NCI-H69 (cell line): ENCODE measurements around the gene MAP3K12.
A peak's percentile ranks its signal among the peaks of the same experiment; 100 is the strongest.
"Not testable (repeated sequence)": the region's sequence is repeated elsewhere in the genome, so short reads cannot be mapped to it uniquely, and the experiment has no call there.

ENCODE experiments used
- DNase-seq: peaks from one replicate; lab custom pipeline; 2025; lab: John Stamatoyannopoulos, UW

The MAP3K12 gene, protein sequence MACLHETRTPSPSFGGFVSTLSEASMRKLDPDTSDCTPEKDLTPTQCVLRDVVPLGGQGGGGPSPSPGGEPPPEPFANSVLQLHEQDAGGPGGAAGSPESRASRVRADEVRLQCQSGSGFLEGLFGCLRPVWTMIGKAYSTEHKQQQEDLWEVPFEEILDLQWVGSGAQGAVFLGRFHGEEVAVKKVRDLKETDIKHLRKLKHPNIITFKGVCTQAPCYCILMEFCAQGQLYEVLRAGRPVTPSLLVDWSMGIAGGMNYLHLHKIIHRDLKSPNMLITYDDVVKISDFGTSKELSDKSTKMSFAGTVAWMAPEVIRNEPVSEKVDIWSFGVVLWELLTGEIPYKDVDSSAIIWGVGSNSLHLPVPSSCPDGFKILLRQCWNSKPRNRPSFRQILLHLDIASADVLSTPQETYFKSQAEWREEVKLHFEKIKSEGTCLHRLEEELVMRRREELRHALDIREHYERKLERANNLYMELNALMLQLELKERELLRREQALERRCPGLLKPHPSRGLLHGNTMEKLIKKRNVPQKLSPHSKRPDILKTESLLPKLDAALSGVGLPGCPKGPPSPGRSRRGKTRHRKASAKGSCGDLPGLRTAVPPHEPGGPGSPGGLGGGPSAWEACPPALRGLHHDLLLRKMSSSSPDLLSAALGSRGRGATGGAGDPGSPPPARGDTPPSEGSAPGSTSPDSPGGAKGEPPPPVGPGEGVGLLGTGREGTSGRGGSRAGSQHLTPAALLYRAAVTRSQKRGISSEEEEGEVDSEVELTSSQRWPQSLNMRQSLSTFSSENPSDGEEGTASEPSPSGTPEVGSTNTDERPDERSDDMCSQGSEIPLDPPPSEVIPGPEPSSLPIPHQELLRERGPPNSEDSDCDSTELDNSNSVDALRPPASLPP

DNA sequence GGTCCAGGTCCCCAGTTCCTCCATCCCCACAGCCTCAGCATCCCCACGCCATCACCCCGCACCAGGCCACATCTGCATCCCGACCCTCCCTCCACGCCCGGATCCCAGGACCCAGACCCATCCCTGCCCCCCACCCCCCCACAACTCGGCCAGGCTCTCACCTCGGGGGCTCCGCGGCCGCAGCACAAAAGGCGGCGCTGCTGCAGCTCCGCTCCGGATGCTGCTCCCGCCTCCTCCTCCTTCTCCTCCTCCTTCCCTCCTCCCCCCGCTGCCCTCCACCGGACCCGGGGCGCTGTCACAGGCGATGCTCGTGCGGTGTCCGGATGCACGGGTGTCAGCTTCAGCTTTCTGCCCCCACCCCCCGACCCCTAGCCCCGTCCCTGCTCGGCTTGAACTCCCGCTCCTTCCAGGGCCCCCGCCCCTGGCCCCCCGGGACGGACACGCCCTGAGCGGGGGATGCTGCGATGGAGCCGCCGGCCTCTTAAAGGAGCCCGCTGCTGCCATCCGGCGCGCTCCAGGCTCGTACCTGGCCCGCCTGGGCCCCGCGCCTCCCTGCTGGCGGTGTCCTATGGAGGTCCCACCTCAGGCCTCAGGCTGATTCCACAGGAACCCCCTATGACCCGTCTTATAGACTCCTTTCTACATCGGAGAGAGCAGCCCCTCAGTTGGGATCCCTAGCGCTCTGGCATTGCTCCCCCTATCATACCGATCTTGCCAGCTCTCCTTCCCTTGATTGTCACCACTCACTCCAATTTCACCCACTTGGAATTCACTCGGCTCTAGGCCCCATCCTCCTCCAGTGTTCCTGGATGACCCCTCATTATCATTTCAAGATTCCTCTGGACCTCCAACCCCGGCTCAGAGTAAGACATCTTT is at the start of gene MAP3K12:
Gene MAP3K12, minus strand, starts transcription at position 193 of the 876 bp plus-strand sequence. CDS start 12,067 bp downstream, outside the sequence.
- DNase-seq: peak; percentile 92

DNA sequence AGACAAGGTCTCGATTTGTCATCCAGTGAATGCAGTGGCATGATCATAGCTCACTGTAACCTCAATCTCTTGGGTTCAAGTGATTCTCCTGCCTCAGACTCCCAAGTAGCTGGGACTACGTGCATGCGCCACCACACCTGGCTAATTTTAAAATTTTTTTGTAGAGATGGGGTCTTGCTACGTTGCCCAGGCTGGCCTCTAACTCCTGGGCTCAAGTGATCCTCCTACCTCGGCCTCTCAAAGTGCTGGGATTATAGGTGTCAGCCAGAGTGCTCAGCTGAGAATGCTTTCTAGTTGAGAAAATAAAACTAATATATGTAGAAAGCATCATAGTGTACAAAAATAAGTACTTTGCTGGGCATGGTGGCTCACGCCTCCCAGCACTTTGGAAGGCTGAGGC is 49.1 kb upstream of the MAP3K12 start:
- DNase-seq: not testable (repeated sequence)

DNA sequence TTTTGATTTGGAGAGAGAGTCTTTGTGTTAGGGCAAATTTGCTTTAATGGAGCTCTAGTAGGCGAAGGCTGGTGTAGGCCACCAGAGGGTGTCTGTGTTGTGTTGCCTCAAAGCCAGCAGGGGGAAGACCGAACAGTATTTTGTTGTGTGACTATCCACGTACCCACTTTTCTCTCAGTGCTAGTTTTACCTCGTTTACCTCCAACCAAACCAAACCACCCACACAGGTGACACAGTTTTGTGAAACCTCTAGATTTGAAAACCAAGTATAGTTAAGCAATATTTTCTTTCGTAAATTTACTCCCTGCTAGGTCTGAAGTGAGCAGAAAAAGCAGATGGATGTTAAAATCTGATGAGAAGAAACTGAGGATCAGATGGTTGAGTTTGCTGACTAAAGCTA is 44.3 kb upstream of the MAP3K12 start:
- peak; percentile 71 for DNase-seq

DNA sequence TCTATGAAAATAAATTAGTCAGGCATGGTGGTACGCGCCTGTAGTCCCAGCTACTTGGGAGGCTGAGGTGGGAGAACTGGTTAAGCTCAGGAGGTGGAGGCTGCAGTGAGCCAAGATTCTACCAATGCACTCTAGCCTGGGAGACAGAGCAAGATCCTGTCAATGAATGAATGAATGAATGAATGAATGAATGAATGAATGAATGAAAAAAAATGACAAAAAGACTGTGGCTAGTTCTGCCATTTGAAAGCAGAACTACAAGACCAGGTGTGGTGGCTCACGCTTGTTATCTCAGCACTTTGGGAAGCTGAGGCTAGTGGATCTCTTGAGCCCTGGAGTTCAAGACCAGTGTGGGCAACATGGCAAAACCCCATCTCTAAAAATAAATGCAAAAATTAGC is 40.3 kb upstream of the MAP3K12 start:
- DNase-seq: no peak

DNA sequence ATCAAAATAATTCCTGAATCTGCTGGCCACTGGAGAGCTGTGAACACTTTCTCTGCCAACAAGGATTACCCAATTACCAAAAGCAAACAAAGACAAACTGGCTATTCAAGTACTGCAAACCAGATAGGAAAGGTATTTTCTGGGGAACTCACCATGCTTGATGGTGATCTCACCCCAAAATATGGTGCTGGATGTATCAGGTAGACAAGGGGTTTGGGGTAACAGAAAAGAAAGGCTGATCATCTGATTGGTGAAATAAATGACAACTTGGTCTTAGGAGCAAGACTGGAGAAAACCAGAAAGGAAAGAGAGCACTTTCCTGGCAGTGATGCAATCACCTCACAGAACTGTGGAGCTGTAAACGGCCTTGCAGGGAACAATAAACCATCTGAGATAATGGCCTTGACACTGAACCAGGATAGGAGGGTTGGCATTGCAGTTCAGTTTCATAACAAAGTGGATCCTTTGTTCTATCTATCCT is 39.0 kb upstream of the MAP3K12 start:
- DNase-seq: peak; percentile 87

DNA sequence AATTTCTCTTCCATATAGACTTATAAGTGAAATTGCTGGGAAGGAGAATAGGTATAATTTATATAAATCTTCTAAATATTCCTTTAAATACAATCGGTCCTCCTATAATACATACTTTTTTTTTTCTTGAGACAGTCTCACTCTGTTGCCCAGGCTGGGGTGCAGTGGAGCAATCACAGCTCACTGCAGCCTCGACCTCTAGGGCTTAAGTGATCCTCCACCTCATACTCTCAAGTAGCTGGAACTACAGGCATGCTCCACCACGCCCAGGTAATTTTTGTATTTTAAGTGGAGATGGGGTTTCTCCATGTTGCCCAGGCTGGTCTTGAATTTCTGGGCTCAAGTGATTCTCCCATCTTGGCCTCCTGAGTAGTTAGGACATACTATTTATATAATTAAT is 37.7 kb upstream of the MAP3K12 start:
- DNase-seq: no peak

DNA sequence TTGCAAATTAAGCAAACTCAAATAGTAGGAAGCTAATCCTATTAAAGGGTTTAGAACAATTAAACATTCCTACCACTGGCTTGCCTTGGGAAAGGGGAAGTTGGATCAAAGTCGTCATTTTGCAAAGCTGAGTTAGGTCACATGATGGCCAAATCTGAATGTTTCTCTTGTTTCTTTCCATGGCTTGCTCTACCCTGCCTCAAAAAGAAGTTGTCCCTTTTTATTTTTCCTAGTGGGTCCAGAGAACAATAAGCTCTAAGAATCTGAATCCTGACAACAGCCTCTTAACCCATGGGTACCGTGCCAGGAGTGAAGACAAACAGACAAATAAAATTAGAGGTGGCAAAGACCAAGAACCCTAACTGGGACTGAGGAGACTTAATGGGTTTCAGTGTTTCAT is 34.2 kb upstream of the MAP3K12 start:
- no peak for DNase-seq

DNA sequence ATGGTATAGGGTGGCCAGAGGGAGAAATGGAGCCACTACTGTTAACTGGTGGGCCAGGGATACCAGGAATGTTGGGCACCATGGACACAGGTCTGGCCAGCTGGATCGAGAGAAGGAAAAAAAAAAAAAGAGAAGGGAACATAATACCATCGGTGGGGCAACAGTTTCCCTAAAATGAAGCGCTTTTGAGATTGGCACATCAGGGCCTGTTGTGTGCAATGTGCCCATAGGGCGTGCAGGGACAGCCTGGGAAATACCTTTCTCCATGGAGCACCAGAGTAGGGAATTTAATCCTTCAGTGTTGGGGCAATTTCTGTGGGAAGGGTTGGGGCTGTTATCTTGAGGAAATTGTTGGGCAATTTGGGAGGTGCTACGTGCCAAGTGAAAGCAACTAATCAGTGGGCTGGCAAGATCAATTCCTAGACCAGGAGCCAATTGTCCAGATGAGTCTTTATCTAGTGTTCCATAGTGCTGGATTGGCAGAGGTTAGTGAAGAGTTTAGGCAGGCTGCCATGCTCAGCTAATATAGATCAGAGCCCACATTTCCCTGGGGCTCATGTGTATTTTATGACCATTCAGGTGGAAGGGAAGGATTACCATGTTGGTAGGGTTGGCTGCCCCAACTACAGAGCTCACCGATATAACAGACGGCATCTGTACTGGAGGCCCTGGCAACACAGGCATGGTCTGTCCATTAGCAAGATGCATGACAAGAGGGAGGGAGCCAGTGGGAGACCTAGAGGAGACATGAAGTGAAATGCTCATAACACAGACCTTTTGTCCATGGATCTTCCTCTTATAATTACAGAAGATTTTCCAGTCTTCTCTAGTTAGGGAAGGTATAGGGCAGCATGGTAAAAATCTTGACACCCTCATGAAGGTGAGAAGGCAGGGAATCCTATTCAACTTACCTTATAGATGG is 33.5 kb upstream of the MAP3K12 start:
- DNase-seq: peak; percentile 47

DNA sequence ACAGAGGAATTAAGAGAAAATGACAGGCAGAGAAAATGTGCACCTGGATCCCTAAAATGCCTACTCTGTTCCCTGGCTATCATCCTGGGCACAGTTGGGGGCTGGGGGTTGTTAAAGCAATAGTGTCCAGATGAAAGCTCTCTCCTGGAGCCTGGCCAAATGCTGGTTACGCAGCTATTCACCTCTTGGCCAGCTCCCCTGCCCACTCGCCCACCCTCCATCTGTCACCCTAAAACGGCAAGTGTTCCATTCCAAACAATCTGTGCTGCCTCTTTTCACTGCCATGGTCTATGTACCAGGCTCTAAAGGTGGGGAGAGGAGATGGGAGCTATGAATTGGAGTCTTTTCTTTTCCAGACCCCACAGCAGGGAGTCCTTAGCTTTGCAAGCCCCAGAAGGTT is 32.8 kb upstream of the MAP3K12 start:
- peak; percentile 99 for DNase-seq

DNA sequence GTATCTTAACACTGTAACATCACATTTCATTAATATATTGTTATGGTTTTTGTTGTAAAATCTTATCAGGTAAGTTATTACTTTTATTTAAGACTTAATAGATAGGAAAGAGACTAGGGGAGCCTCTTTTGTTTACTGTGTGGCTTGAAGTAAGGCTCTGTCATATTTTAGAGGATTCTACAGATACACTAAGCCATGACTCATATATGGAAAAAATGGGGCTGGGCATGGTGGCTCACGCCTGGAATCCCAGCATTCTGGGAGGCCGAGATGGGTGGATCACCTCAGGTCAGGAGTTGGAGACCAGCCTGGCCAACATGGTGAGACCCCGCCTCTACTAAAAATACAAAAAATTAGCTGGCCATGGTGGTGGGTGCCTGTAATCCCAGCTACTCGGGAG is 31.7 kb upstream of the MAP3K12 start:
- no peak for DNase-seq

DNA sequence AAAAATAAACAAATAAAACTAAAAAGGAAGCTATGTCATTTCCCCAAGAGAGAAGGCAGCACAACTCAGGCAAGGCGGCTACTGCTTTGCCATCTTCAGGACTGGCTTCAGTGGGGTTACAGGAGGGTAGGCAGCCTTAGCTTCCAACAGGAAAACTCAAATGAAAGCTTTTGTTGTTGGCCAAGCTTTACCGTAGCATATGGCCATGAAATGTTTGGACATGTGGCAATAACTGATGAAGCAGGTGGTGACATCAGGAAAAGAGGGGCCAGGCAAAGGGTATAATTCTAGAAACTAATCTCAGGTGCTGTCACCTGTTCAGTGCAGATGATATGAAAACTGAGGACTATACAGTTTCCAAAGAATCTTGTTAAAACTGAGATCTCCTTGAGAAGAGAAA is 30.8 kb upstream of the MAP3K12 start:
- peak; percentile 88 for DNase-seq

DNA sequence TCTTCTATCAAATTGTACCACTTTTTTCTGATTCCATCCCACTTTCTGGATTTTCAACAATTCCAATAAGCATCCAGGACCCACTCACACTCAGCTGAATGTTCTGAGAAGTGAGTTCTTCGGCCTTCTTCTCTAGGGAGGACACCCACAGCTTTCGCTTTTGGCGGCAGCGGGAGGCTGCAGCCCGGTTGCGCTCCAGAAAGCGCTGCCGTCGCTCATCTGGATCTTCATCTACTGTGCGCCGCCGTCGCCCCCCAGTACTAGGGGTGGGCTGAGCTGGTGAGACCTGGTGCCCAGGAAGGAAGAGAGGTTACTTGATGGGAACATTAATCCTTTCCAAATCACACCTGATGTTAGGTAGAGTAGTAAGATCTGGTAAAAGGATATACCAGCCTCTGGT is 25.2 kb upstream of the MAP3K12 start:
- no peak for DNase-seq

DNA sequence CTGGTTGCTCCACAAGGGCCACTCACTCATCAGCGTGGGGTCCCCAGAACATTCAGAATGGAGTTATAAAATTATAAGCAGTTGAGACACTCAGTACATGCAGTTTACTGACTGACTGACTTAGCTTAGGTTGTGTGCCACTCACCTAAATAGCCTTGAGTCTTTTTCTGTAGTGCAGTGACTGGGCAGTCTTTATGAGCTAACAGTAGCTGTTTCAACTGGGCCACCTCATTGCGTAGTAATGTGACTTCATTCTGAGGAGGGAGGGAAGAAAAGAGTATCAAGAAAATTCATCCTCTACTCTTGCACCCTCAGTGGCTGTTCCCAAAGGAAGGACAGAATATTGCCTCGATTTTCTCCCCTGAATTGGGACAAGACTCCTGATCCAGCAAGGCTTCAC is 23.9 kb upstream of the MAP3K12 start:
- no peak for DNase-seq

DNA sequence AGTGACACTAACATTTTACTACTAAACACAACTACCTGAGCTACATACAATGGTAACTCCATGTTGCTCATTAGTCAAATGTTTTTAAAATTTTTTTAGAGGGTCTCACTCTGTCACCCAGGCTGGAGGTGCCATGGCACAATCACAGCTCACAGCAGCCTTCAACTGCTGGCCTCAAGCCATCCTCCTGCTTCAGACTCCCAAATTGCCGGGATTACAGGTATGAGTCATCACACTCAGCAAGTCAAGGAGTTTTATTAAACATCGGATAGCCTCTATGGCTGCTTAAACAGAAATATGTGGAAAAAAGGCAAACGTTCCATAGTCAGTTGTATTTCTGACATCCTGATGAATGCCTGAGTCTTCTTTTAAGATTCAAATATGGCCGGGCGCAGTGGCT is 19.1 kb upstream of the MAP3K12 start:
- no peak for DNase-seq

DNA sequence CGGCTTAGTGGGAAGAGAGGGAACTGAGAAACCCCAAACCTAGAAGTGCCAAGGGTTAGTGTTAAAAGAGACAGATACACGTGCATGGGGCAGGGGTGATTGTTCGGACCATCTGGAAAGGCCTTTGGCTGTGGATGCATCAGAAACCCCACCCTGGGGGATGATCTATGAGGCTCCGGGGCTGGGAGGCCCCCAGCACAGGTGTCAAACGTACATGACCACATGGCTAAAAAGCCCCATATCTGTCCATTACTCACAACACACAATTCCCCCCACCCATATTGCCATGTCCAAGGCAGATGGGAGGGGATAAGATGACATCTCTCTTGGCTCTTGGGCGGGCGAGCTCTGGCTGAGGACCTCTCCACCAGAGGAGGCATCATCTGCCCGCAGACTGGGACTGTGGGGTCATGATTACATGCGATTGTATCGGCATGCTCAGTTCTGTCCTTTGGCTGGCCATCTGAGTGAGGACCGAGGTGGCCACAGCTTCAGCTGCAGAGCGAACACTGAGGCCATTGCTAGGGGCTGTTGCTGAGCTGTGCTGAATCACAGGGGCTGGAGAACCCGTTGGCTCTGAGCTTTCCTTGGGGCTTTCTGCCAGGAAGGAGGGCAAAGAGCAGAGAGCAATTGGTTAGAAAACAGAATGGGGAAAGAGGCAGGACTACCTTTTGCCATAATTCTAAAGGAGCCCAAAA is 17.6 kb upstream of the MAP3K12 start:
- no peak for DNase-seq

DNA sequence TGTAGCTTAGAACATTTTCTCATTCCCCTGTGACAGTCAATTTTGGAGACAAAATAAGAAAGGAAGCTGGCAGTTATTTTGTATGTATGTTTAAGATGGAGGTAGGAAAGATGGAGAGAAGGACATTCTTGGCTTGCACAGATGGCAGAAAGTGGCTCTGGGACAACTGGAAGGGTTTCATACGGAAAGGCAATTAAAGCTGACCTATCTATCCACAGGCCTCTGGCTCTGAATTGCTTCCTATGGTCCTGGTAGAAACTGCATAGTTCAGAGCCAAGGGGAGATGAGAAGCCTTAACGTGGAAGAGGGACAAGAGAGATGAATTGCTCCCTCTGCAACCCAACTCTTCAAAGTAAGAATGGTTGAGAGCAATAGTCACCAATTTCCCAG is 16.0 kb upstream of the MAP3K12 start:
- no peak for DNase-seq

DNA sequence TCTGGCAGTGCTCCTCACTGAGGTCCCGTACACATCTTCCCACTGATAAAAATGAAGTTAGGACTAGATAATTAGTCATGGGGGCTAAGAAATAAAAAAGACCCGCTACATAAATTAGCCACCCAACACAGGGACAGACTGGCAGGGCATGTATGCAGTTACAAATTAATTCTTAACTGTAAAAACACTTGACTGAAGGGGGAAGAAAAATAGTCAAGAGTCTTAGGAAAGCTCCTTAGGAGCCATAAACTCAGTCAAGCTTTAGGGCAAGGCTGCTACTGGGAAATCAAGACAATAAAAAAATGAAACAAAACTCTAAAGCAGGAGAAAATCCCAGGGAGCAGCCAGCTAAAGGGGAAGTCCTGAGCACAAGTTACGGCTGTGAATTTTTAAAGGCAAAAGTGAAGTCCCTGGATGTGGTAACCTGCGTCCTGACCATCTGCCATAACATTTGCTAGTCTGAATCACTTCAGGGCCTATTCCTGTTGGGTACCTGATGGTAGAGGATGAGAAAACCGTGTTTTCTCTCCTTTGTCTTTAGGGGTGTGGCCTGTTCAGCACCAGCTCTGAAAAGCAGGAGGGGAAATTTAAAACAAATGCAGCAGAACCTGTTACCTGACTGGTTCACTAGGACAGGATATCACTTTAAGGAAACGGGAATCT is 15.5 kb upstream of the MAP3K12 start:
- no peak for DNase-seq

DNA sequence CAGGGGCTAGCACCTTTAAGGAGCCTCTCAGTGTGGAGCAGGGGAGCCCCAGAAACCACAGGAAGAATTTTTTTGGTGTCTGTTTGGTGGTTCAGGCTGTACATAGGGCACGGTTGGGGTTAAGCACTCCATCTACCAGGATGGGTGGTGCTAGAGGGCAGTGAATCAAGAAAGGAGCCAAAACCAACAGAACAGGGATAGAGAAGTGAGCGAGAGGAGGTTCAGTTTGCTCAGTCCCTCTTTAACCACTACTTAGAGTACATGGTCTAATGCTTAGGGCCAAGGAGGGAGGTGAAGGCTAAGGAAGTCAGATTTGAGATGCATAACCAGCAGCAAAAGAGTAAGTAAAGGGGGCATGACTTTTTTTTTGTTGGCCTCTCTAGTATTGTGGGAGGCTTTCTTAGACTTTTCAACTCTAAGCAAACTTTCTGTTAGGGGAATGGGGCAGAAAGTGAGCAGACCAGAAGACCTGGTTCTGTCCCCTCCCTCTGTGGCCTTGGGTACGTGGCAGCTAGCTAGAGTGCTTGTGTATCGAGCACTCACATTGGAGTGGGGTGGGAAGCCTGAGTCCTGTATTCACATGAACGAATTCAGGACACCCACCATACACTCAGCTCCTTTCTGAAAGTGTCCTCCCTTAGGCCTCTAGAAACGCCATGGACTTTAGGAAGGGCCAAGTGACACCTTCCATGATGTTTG is 14.6 kb upstream of the MAP3K12 start:
- no peak for DNase-seq

DNA sequence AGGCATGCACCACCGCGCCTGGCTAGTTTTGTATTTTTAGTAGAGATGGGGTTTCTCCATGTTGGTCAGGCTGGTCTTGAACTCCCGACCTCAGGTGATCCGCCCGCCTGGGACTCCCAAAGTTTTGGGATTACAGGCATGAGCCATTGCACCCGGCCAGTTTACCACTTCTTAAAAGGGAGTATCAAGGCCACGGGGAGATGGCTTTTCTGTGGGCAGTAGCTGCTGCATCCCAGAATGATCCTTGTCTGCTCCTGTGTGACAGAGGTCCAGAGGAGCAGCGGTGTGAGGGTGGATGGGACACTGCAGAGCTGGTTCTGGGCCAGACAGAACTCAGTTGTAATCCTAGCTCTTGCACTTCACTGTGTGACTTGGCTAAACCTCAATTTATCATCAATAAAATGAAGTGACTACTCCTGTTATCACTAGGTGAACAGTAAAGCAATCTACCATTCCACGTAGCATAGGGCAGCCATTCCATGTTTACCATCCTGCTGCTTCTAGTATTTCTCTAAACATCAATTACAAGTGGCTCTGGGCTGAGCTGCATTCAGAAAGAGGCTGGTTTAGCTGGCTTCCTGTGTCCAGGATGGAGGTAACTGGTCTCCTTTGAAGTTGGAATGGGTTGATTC is 11.0 kb upstream of the MAP3K12 start:
- DNase-seq: no peak
